NCI-H1105 (cell line): ENCODE data around the gene GNAZ.

Experiments used
- DNase-seq: peaks from one replicate; lab custom pipeline; 2025; lab: John Stamatoyannopoulos, UW

The GNAZ gene

DNA sequence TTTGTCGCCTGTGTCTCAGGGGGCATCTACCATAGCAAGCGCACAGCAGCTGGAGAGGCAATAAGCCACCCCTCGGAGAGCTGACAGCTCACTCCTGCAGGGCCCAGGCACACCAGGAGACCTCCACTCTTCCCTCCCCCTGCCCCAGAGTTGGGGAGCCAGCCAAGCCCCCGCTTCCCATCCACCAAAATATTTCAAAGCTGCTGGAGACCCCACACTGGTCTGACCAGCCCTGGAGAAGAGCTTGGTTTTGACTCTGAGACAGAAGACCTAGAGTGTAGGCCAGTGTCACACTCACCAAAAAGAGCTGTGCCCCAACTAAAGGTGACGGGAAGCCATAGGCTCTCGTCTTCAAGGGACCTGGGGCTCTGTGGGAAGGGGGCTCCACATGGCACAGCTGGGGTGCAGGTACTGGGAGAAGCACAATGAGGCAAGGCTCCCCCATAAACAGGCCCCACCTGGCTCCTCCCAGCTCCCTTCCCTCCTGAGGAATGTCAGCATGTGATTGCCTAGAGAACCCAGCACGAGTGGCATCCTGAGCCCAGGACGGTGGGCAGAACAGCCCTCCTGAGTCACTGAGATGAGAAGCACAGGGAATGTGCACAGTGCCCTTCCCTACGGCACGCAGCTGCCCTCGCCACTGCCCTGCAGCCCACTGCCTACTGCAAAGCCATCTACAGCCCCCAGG, 5.8 kb upstream of the GNAZ start:
- no peak for DNase-seq

DNA sequence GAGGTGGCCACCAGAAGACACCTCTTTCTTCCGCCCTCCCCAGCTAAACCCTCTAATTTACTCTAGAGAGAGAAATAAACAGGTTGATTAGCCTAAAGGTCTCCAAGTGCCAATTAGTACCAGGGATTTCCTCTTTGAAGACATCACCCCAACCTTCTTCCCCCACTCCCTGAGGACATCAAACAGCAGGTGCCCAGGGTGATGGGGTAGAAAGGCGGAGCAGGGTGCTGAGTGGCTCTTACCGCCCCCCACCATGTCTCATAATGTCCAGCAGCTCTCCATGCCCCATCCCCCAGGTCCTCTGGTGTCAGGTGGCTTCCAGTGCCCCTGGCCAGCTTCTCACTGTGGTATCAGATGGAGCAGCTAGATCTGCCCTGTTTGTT, 5.3 kb upstream of the GNAZ start:
- DNase-seq: no peak

DNA sequence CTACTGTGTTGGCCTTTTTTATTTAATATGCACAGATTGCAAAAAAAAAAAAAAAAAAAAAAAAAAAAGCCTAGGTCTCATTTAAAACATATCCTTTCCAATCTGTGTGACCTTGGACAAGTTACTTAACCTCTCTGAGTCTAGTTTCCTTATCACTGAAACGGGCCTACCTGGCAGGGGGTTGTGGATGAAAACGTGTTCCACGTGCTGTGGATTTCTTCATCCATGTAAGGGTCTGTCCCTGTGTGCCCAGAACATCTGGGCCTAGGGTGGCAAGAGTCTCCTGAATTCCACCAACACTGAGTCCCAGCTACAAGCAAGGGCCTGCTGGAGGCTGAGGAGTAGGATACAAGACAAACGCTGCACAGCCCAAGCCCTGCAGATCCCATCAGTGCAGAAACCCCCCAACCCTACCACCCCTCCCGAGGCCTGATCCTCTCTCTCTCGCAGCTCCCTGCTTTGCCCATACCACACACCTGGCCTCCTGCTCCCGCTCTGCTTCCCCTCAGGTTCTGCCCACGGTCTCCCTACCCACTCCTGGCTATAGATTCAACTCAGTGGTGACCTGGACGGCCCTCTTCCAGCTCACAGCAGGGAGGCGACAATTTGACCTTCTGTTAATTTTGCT, 4.7 kb upstream of the GNAZ start:
- no peak for DNase-seq

DNA sequence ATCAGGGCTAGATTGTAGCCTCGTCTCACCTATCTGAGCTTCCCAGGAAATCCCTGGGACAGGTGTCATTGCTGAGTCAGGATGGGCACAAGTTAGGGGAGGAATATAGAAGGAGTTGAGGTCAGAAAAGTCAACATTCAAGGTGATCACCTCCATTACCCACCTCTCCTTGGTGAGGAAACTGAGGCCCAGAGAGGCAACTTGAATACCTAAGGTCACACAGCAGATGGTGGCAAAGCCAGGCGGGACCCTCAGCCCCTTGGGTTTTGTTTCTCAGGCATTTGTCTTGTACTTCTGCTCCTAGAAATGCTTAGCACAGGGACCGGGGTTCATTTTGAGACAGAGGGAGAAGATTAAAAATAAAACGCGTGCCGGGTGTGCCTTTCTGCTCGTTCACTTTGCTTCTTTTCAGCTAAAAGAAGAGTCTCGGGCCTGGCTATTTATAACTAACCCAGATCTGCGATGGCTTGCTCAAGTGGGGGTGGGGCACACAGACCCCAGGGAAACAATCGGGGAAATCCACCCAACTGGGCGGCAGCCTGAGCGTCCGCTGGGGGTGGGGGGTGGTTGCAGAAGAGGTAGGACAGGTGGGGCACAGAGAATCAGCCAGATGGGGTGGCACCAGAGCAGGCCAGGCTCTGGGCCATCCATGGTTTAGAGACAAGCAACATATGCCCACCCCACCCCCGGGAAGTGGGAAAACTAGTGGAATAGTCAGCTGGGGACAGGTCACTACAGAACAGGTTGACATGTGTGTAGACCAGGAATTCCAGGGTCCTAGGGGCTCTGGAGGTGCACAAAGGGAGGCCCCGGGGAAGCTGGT, 3.9 kb upstream of the GNAZ start:
- no peak for DNase-seq

DNA sequence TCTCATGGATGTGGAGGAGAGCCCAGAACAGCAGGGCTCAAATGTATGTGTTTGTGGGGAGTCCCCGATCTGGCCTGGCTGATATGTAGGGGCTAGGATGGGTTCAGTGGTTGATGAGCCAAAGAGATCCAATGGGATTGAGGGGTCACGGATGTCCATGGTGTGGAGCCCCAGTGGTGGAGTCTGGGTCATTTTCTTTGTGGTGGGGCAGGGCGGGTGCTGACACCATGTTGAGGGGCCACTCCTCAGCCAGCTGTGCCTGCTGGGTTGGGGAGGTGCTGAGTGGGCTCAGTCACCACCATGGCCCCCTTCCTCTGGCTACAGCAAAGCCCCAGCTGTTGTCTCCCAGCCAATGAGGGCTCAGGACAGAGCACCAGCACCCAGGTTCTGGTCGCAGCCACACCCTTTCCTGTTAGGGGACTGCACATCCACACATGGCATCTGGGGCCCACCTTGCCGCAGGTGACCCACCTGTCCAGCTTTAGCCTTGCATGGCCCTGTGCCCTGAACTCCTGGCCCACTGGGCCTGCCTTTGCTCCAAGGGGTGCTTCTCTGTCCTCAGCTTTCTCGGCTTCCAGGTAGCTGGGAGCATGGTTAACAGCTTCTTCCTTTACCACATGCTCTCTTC, 3.2 kb upstream of the GNAZ start:
- no peak for DNase-seq

DNA sequence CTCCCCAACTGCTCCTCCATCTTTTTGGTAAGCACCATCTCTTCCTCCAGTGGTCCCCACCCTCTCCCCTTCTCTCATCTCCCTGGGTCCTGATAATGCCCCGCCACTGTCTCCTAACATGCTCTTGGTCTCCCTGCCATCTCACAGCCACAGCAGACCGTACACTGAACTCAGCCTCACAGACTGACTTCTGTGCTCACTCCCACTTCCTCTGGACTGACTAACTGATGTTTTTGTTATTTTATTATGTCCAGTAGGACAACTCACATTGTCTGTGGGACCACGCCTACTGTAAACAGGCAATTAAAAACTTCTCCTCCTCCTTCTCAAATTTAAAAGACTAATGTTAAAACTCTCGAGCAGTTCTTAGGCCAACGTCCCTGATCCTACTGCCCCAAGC, 2.6 kb upstream of the GNAZ start:
- DNase-seq: no peak

DNA sequence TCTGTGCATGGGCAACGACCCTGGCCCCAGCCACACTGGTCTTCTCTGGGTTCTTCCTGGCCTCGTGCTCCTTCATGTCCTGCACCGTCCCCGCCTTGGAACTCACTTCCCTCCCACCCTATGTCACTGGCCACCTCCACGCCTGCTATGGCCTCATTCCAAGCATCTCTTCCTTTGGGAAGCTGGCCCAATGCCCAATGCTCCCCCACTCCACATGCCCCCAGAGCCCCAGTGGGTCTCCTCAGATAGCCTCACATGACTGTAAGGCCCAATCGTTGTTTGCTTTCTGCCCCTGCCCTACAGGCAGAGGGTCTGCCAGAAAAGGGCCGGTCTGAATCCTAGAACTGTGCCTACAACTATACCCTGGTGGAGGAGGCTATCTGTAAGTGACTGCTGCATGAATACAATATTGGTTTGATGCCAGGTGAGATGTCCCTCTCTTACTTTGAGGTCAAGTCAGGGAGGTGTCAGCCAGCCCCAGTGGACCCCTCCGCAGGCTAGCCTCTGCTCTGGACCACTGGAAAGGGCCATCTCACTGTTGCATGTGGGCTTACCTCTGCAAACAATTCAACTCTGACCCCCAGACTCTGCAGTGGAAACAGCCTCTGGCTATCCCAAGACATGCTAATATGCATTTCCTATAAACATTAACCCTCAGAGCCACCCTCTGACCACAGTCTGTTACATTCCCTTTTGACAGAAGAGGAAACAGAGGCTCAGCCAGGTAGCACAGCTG, 2.1 kb upstream of the GNAZ start:
- DNase-seq: no peak

DNA sequence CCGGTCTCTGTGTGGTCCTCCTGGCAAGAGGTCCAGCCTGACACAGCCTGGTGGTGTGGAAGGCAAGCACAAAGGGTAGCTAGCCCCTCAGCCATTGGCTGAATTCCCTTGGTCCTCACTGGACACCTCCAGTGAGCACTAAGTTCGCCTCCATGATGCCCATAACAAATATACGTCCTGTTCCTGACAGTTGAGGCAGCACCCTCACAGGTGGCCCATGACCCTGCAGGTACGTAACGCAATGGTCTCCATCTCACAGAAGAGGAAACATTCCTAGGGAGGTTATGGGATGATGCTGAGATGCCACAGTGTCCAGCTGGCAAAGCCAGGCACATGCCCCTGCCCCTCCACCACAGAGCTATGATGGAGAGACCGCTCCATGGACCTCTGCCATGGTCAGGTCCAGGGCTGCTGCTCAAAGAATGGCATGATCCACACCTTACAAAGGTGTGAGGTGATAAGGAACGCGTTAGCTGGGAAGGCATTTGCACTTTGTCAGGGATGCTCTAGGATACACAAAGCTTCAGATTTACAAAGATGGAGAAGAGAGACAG, 1.4 kb upstream of the GNAZ start:
- no peak for DNase-seq

DNA sequence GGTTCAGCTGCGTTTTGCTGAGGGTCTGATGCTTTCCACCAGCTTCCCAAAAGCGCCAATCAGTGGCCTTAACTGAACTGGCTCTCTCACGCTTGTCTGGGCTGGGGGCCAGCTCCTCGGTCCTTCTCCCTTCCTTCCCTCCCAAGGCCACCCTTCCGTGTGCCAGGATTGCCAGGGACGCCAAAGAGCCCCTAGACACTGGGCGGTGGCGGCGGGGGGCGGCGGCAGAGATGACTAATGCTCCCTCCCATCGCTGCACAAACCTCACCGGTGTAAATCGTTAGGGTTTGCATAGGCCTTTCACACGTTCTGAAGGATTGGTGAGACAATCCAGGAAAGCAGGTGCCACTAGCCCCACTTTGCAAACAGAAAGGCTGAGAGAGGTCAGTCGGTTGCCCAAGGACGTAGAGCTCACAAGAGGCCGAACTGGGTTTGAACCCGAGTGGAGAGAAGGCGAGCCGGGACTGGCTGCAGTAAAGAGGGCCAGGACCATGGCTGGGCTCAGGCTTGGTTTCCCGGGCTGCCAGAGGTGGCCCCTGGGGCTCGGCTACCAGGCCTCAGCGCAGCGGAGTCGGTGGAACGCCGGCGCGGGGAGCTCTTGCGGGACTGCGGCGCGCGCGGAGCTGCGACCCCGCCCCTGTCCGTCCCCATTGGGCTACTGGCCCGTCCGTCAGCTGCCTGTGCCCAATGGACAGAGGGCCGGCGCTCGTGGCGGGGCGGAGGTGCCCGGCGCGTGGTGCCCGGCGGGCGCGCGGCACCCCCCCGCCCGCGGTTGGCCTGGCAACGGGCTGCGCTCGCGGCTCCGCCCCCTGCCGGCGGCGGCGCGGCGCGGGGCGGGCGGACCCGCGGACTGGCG, 589 bp upstream of the GNAZ start:
- DNase-seq: peak; percentile 86

DNA sequence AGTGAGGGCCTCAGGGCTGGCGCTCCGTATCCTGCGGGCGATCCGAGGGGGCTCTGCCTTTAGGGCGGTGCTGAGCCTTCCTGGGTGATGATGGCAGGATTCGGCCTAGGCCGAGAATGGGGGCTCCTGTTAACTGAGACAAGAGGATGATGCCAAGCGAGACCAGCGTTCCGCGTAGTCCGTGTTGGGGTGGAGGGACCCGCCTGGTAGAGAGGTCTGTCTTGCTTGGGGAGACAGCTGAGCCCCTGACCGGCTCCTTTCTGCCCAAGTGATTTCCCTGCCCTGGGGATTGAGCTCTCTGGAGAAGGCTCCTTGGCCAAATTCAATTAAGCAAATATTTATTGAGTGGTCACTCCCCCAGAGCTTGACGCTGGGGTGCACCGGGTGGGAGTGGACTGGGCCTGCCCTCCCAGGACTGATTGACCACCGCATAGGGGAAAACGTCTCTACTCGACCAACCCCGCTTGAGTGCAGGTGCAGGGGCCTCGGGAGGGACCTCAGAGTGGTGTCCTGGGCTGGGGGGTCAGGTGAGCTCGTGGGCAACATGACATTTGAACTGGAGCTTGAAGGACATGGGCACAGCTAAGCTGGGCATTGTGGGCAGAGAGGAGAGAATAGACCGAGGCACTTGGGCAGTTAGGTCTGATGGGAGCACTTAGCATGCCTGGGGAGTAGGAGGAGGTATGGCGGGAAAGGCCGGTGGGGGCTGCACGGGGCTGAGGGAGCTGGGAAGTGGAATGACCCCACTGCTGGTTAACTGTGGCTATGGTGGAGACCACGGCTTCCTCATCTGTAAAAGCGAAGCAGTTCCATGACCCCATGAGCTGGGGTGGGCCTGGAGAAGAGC, 1.1 kb downstream of the GNAZ start:
- no peak for DNase-seq

DNA sequence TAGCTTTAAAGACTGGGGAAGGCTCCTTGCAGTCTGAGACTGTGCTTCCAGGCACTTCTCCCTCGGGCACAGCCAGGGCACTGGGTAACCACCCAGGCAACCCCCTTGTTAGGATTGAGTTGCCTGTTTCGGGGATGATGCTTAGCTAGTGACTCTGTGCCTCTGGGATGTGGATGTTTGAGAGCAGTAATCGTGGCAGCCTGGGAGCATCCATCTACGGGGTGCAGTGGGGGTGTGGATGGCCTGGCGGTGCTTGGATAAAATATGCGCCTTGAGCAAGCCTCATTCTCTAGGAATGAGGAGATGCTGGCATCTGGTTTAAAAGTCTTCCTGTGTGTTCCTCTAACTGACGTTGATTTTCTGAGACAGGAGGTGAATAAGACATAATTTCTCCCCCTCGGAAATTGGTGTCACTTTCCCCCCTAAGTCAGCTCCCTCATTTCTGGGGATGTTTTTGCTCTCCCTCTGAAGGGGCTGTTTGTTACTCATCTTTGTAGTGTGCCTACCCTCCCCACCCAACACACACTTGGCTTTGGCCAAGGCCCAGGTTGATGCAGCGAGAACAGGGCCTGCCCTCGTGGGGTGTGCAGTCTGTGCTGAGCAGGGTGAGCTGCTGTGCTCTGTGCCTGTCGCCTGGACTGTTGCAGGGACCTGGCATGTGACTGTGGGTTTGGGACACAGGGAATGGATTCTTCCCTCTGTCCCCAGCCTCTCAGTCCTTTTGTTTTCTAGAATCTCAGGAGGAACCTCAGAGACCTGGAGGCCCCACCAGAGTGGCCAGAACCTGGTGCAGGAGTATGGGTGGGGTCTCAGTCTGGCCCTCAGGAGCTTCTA, 2.0 kb downstream of the GNAZ start:
- DNase-seq: no peak

DNA sequence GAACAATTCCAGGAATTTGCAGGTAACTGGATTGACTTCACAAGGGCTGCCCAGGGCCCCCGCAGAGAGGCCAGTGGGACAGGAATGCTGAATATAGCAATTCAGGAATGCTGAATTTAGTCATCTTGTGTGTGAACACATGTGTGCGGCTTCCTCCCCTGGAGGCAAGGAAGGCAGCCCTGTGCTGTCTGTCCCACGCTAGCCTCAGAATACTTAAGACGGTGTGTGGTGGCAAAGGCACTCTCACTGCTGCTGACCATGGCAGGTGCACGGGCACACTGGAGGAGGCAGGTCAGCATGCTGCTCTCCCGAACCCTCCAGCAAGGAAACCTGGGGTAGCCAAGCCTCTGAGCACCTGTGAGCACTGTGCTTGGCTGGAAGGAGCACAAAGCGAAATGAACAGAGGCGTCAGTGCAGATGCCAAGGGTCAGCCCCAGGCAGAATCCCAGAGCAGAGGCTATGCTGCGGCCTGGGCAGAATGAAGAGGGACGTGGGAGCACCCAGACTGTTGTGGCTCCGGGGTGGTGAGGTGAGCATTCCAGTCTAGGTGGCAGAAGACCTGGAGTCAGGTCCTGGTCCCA, 2.7 kb downstream of the GNAZ start:
- no peak for DNase-seq

DNA sequence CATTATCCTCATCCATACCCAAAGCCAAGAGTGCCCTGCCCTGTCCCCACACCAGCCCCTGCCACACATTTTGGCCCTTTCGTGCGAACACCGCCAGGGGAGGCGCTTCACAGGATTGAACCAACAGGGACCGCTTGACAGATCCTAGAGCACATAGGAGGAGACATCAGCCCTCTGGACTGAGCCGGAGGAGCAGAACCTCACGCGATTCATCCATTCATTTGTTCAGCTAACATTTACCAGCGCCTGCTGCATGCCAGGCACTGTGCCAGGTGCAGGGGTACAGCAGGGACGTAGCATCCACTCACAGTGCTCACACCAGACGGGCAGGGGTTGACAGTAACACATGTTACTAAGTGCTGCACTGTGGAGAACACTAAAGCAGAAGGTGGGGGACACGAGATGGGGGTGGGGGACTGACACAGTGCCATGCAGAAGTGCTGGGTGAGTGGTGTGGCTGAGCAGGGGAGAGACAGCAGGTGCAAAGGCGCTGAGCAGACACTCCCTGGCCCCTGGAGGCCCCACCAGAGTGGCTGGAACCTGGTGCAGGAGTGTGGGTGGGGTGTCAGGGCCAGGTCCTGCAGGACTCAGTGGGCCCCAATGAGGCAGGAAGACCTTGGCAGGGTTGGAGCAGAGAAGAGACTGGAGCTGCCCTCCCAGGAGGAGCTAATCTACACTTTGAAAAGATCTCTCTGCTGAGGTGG, 3.4 kb downstream of the GNAZ start:
- no peak for DNase-seq

DNA sequence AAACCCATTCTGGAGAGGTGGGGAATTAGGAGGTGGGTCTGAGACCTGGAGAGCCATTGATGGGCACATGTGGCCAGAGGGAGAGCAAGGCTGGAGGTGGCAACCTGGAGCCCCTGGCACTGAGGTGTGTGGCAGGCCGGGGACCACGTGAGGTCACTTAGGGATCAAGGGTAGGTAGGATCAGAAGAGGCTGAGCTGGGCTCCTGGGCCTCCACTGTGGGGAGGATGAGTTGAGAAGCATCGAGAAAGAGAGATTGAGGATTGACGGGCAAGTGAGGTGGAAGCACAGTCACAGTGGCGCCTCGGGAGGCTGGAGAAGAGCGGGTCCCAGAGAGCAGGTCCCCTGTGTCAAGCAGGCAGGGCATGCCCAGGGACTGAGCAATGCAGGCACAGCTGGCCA, 4.1 kb downstream of the GNAZ start:
- no peak for DNase-seq

DNA sequence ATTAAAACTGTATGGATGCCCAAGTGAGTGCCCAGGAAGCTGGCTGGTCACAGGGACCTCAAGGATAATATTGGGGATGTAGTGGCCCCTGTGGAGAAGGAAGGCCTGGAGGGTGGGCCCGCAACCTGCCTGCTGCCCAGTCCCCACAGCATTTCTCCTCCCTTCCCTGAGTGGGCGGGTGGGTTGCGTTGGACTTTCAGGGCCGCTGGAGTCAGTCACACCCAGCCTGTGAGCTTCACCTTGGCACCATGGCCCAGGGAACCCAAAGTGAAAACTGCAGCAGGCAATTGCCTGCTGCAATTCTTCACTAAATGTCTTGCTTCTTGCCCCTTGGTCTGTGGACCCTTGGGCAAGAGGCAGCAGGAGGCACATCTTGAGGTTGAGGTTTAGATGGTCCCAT, 4.7 kb downstream of the GNAZ start:
- DNase-seq: no peak

DNA sequence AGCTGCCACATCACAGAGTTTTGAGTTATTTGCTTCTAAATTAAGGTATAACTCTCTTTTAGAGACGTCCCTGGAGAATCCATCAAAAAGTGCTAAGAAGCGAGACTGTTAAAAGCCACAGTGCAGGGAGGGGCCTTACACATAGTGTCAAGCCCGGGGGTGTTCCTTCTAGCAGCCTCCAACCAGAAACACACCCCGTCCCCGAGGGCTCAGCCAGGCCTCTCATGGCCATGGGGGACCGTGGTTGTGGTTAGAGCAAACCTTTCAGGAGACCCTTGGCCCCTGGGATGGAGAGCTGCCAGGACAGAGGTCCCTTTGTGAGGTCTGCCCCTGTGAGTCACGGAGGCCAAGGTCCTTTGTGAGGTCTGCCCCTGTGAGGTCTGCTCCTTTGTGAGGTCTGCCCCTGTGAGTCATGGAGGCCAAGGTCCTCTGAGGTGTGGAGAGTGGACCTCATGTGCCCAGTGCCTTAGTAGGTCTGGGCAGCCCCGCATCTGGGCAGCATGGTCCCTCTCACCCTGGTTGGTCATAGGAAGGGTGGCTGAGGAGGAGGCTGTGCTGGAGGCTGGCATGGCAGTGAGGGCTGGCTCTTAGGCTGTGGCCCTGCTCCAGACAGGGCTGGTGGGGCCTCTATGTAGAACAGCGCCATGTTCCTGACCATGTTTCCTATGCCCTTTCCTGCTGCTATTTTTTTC, 5.4 kb downstream of the GNAZ start:
- DNase-seq: no peak

DNA sequence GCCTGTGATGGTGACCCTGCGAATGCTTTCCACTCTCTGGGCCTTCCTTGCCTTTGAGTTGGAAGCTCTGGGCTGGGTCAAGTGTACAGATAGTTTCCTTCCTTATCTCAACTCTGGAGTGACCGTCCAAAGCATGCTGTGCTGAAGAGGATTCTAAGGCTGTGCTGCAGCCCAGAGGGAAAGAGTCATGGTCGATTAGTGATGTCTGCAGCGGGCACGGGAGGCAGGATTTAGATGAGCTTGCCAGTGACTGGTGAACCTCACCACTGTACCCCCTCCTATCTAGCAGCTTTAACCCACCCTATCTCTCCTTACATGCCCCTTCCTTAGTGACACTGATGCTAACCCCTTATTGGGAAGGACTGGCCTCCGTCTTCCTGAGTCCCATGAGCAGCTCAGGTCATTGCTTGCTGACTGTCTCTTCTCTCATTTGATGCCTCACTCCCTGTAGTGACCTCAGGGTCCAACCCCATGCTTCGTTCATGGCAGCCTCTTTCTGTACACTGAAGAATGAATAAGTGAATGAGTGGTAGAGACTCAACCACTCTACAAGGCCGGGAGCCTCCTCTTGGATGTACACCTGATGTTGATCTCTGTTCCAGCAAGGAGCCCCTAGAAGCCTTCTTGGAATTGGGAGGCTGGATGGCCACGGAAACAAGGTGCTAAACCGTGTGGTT, 6.7 kb downstream of the GNAZ start:
- no peak for DNase-seq
